ENCODE results near the gene PCID2.

The PCID2 gene

DNA sequence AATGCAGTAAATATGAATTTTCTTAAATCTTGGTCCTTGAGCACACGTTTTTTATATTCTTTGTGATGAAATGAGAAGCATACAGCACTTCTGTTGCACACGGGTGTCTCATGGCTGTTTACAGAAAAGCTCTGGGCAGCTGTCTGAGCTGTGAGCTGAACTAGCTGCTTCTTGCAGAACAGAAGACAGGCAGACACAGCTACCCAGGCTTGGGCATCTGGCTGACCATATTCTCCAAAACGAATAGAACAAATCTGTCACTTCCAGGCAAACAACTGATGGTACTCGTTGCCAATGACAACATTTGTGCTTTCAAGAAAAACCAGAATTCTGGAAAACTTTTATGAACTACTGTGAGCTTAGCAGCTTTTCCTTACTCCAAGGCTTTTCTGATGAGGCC, 16.2 kb downstream of the PCID2 start:
- no peak for TF ChIP-seq CTCF (IDR thresholded peaks at IDR 0.05; ENCODE audit: control insufficient read depth, insufficient read depth, low read depth, low read length, missing control alignments)
- H3K4me3 ChIP-seq (ENCODE audit: control insufficient read depth, low read depth, low read length) = no peak overlapping the region
- DNase-seq (ENCODE audit: low read depth) = no peak

GRCh38 chr13:113190181-113190580, 18.3 kb downstream of the PCID2 start:
- DNase-seq (ENCODE audit: low read depth) = no peak
- no peak overlapping the region for H3K4me3 ChIP-seq (ENCODE audit: control insufficient read depth, low read depth, low read length)
- TF ChIP-seq CTCF (IDR thresholded peaks at IDR 0.05; ENCODE audit: control insufficient read depth, insufficient read depth, low read depth, low read length, missing control alignments) = no peak

DNA sequence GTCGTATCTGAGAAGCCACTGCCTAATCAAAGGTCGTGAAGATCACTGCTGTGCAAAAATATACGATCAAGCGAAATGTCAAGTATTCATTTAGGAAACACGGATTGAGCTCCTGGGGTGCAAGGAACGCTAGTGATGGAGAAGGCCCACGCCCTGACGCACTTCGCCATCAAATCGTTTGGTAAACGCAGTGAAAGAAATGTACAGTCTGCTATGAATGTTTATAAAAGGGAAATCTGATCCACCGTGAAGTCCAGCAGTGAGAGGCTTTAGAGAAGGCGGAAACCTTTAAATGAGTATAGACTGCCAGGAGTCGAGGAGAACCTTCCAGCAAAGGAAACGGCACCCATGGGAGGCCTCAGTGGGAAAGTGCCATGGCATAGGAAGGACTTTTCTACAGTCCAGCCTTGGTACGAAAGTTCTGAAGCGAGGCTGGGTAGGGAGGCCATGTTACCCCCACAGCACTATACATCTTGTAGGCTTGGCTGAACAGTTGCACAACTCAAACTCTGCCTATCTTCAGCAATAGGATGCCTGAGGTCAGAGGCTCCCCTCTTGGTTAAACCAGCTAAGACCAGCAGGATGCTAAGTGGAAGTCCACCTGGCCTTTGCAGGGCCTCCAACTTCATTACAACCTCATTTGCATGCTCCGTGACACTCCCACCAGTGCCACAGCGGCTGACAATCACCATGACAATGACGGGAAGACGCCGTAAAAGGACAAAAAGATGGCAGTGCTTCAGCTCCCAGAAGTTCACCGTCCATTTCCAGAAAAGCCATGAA, 20.4 kb downstream of the PCID2 start:
- no peak overlapping the region for H3K4me3 ChIP-seq (ENCODE audit: control insufficient read depth, low read depth, low read length)
- no peak for DNase-seq (ENCODE audit: low read depth)
- no peak for TF ChIP-seq CTCF (IDR thresholded peaks at IDR 0.05; ENCODE audit: control insufficient read depth, insufficient read depth, low read depth, low read length, missing control alignments)

- no peak overlapping the region for H3K4me3 ChIP-seq (ENCODE audit: control insufficient read depth, low read depth, low read length)
- peak; percentile 98 for DNase-seq (ENCODE audit: low read depth)
- no peak for TF ChIP-seq CTCF (IDR thresholded peaks at IDR 0.05; ENCODE audit: control insufficient read depth, insufficient read depth, low read depth, low read length, missing control alignments)
These were observed 21.2 kb downstream of the PCID2 start for GRCh38 chr13:113187263-113187669.

GRCh38 chr13:113186061-113186900, 22.2 kb downstream of the PCID2 start:
- DNase-seq (ENCODE audit: low read depth) = no peak
- TF ChIP-seq CTCF (IDR thresholded peaks at IDR 0.05; ENCODE audit: control insufficient read depth, insufficient read depth, low read depth, low read length, missing control alignments) = no peak
- no peak overlapping the region for H3K4me3 ChIP-seq (ENCODE audit: control insufficient read depth, low read depth, low read length)

GRCh38 chr13:113184568-113185440, 23.7 kb downstream of the PCID2 start:
- no peak overlapping the region for H3K4me3 ChIP-seq (ENCODE audit: control insufficient read depth, low read depth, low read length)
- DNase-seq (ENCODE audit: low read depth) = no peak
- TF ChIP-seq CTCF (IDR thresholded peaks at IDR 0.05; ENCODE audit: control insufficient read depth, insufficient read depth, low read depth, low read length, missing control alignments) = no peak
